ENCODE results near the gene MAP3K15.

MAP3K15 gene

DNA sequence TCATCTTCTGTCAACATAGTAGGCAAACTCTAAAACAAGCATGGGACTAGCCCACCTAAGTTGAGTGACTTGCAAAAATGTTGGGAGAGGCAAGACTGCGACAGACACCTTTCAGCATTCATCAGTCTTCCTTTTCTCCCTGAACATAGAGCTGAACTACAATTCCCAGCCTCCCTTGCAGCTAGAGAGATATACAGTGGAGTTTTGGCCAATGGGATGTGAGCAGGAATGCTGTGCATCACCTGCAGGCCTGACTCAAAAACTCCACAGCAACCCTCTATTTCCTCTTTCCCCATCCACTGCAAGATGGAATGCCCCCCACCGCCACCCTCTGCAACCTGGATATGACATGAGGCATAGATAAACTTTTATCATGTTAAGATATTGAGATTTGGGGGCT lies 105.0 kb downstream of the MAP3K15 start:
- H3K4me3 ChIP-seq (ENCODE audit: low read depth, low read length), result no peak overlapping the region
- no peaks in the 10 kb centered on the region for H3K27me3 ChIP-seq (ENCODE audit: control insufficient read depth, insufficient read depth, low read length)
- no peak overlapping the region for H3K27ac ChIP-seq (ENCODE audit: low read depth, low read length)
- no peak overlapping the region for H3K9ac ChIP-seq (ENCODE audit: low read depth, low read length)
- H3K9me3 ChIP-seq (ENCODE audit: control insufficient read depth, insufficient read depth, low read length), result peaks cover 3% of the 10 kb centered on the region; the same call in 1 of the 2 replicates
- H3K36me3 ChIP-seq (ENCODE audit: control insufficient read depth, insufficient read depth, low read length), result no peaks in the 10 kb centered on the region
- H3K4me1 ChIP-seq (ENCODE audit: control insufficient read depth, insufficient read depth, low read length), result no peaks in the 10 kb centered on the region

DNA sequence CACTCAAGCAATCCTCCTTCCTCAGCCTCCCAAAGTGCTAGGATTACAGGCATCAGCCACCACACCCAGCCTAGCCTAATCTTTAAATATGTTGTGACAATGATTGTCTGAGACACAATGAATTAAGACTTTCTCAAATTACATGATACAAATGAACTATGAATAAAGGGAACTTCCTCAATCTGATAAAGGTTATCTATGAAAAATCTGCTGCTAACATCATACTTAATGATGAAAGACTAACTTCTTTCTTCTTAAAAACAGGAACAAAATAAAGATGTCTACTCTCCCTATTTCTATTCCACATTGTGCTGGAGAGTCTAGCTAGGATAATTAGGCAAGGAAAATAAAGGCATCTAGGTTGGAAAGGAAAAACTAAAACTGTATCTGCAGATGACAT lies 111.6 kb downstream of the MAP3K15 start:
- Histone ChIP-seq H3K27me3 (ENCODE audit: control insufficient read depth, insufficient read depth, low read length) (no peaks in the 10 kb centered on the region), H3K4me3 (ENCODE audit: low read depth, low read length) (no peak overlapping the region), H3K27ac (ENCODE audit: low read depth, low read length) (no peak overlapping the region), H3K4me1 (ENCODE audit: control insufficient read depth, insufficient read depth, low read length) (no peaks in the 10 kb centered on the region), H3K9me3 (ENCODE audit: control insufficient read depth, insufficient read depth, low read length) (0 out of 2 replicates have a peak, but pooled peaks cover 6% of the 10 kb centered on the region), H3K9ac (ENCODE audit: low read depth, low read length) (no peak overlapping the region), H3K36me3 (ENCODE audit: control insufficient read depth, insufficient read depth, low read length) (no peaks in the 10 kb centered on the region)

DNA sequence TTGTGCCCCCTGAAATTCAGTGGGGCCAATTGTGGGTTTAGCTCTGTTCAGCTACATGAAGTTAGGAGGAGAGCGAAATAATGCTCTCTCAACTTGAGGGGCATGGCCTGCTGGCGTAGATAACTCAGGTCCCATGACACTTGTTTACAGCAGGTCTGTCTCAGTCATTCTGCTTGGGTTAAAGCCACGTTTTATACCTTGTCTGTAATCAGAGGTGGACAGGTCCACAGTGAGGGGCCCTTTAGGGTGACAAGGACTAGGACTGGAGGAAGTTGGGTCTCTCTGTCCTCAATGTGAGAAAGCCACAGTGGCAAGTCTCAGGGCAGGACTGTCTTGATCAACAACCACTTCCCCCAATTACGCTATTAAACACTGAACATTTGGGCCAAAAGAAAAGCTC lies 122.6 kb downstream of the MAP3K15 start:
- no peak overlapping the region for H3K4me3 ChIP-seq (ENCODE audit: low read depth, low read length)
- H3K27me3 ChIP-seq (ENCODE audit: control insufficient read depth, insufficient read depth, low read length), result no peaks in the 10 kb centered on the region
- no peak overlapping the region for H3K9ac ChIP-seq (ENCODE audit: low read depth, low read length)
- no peaks in the 10 kb centered on the region for H3K36me3 ChIP-seq (ENCODE audit: control insufficient read depth, insufficient read depth, low read length)
- no peaks in the 10 kb centered on the region for H3K4me1 ChIP-seq (ENCODE audit: control insufficient read depth, insufficient read depth, low read length)
- H3K9me3 ChIP-seq (ENCODE audit: control insufficient read depth, insufficient read depth, low read length), result peaks cover 3% of the 10 kb centered on the region; the same call in 1 of the 2 replicates
- H3K27ac ChIP-seq (ENCODE audit: low read depth, low read length), result no peak overlapping the region

DNA sequence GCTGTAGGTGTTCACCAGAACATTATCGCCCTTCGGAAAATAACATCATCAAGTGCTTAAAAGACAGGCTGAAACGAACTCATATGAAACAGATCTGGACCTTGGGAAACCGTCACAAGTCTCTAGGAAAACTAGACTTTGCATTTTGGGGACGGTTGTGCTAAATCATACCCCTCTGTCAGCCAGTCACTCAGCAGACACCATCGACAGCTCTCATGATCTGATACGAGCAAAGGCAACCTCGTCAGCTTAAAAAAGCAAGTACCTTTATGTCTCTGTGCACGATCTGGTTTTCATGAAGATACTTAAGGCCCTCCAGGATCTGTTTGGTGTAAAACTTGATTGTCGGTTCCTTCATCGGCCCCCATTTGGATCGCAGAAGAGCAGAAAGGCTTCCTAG lies 123.2 kb downstream of the MAP3K15 start:
- no peak overlapping the region for H3K4me3 ChIP-seq (ENCODE audit: low read depth, low read length)
- no peak overlapping the region for H3K27ac ChIP-seq (ENCODE audit: low read depth, low read length)
- H3K36me3 ChIP-seq (ENCODE audit: control insufficient read depth, insufficient read depth, low read length), result no peaks in the 10 kb centered on the region
- no peak overlapping the region for H3K9ac ChIP-seq (ENCODE audit: low read depth, low read length)
- no peaks in the 10 kb centered on the region for H3K27me3 ChIP-seq (ENCODE audit: control insufficient read depth, insufficient read depth, low read length)
- no peaks in the 10 kb centered on the region for H3K4me1 ChIP-seq (ENCODE audit: control insufficient read depth, insufficient read depth, low read length)
- H3K9me3 ChIP-seq (ENCODE audit: control insufficient read depth, insufficient read depth, low read length), result peaks cover 3% of the 10 kb centered on the region; the same call in 1 of the 2 replicates

DNA sequence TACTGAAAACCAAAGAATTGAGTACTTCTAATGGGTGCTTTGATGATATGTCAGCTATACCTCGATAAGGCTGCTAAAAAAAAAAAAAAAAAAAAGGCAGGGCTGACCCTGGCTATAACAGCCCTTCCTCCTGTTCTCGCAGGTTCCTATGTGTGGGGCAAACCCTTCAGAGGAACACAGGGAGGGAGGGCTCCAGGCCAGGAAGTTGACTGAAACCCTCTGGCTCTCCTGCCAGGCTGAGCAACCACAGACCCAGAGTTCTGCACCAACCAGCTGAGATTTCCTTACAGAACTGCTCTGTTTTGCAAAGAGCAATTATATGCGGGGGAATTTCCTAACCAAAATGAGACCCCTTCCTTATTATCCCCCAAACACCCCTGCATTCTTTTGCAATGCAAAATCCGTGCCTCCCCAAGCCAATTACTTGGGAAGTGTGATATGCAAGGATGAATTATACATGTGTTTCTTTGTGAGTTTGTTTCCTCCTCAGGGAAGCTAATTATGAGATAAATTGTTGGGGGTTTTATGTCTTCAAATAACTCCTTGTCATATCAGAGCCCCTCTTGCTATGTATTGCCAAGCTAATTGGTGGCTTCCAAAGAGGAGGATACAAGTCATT lies 126.0 kb downstream of the MAP3K15 start:
- Histone ChIP-seq H3K27me3 (ENCODE audit: control insufficient read depth, insufficient read depth, low read length) (no peaks in the 10 kb centered on the region), H3K27ac (ENCODE audit: low read depth, low read length) (no peak overlapping the region), H3K4me3 (ENCODE audit: low read depth, low read length) (no peak overlapping the region), H3K36me3 (ENCODE audit: control insufficient read depth, insufficient read depth, low read length) (no peaks in the 10 kb centered on the region), H3K9ac (ENCODE audit: low read depth, low read length) (no peak overlapping the region), H3K4me1 (ENCODE audit: control insufficient read depth, insufficient read depth, low read length) (no peaks in the 10 kb centered on the region), H3K9me3 (ENCODE audit: control insufficient read depth, insufficient read depth, low read length) (no peaks in the 10 kb centered on the region; the same call in 1 of the 2 replicates)

DNA sequence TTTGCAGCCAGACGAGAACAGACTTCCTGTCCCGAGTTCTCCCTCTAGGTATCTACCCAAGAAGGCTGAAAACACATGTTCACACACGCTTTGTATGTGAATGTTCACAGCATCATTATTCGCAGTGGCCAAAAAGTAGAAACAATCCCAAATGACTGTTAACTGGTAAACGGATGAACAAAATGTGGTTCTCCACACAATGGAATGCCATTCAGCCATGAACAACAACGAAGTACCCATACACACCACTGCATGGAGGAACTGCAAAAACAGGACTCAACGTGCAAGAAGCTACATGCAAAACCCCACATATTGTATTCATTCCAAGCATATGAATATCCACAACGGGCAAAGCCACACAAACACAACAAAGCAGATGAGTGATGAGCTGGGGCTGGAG lies 126.6 kb downstream of the MAP3K15 start:
- Histone ChIP-seq H3K27ac (ENCODE audit: low read depth, low read length) (no peak overlapping the region), H3K36me3 (ENCODE audit: control insufficient read depth, insufficient read depth, low read length) (no peaks in the 10 kb centered on the region), H3K9me3 (ENCODE audit: control insufficient read depth, insufficient read depth, low read length) (no peaks in the 10 kb centered on the region; the same call in 1 of the 2 replicates), H3K4me3 (ENCODE audit: low read depth, low read length) (no peak overlapping the region), H3K27me3 (ENCODE audit: control insufficient read depth, insufficient read depth, low read length) (no peaks in the 10 kb centered on the region), H3K4me1 (ENCODE audit: control insufficient read depth, insufficient read depth, low read length) (no peaks in the 10 kb centered on the region), H3K9ac (ENCODE audit: low read depth, low read length) (no peak overlapping the region)

DNA sequence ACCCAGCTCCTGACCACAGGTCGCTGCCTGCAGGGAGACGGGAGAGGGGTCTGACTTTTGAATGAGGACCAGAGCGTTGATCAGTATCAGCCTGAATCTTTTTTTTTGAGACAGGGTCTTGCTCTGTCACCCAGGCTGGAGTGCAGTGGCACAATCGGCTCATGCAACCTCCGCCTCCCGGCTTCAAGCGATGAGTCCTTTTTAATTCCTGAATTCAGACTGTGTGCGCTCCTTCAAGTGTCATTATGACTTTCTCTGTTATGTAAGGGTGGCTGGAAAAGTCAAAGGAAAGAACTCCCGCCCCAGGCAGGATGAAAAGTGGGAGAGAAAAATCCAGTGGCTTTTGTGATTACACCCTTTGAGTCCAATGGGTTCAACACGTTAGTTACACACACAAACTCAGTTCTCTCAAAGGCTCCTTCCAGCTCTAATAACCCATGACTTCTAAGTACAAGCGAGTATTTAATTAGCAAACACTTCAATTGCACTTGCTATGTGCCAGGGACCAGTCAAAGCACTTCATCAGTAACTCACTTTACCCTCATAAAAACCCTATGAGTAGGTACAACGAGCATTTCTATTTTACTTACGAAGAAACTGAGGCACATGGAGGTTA lies 127.1 kb downstream of the MAP3K15 start:
- no peak overlapping the region for H3K9ac ChIP-seq (ENCODE audit: low read depth, low read length)
- H3K27ac ChIP-seq (ENCODE audit: low read depth, low read length), result no peak overlapping the region
- H3K4me1 ChIP-seq (ENCODE audit: control insufficient read depth, insufficient read depth, low read length), result no peaks in the 10 kb centered on the region
- no peaks in the 10 kb centered on the region; the same call in 1 of the 2 replicates for H3K9me3 ChIP-seq (ENCODE audit: control insufficient read depth, insufficient read depth, low read length)
- no peaks in the 10 kb centered on the region for H3K27me3 ChIP-seq (ENCODE audit: control insufficient read depth, insufficient read depth, low read length)
- no peak overlapping the region for H3K4me3 ChIP-seq (ENCODE audit: low read depth, low read length)
- no peaks in the 10 kb centered on the region for H3K36me3 ChIP-seq (ENCODE audit: control insufficient read depth, insufficient read depth, low read length)

DNA sequence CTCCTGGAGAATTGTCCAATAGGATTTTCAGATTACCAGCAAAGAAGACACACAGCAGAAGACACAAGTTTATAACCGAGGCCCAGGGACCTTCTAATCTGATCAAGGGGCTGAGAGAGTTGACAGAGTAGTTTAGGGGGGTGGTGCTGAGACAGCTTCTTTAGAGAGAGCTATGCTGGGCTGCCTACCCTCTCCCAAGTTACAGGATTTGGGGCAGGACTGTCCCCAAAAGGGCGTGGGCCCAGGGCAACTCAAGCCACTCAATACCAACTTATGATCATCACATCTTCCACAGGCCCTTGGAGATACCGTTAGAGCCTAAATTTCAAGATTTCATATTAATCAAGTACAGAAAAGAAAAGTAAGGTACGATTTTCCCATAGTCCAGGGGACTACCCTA lies 128.6 kb downstream of the MAP3K15 start:
- H3K4me1 ChIP-seq (ENCODE audit: control insufficient read depth, insufficient read depth, low read length), result 0 out of 2 replicates have a peak, but pooled peaks cover 2% of the 10 kb centered on the region
- no peaks in the 10 kb centered on the region for H3K27me3 ChIP-seq (ENCODE audit: control insufficient read depth, insufficient read depth, low read length)
- H3K36me3 ChIP-seq (ENCODE audit: control insufficient read depth, insufficient read depth, low read length), result no peaks in the 10 kb centered on the region
- no peak overlapping the region for H3K27ac ChIP-seq (ENCODE audit: low read depth, low read length)
- no peaks in the 10 kb centered on the region; the same call in 1 of the 2 replicates for H3K9me3 ChIP-seq (ENCODE audit: control insufficient read depth, insufficient read depth, low read length)
- no peak overlapping the region for H3K9ac ChIP-seq (ENCODE audit: low read depth, low read length)
- no peak overlapping the region for H3K4me3 ChIP-seq (ENCODE audit: low read depth, low read length)

DNA sequence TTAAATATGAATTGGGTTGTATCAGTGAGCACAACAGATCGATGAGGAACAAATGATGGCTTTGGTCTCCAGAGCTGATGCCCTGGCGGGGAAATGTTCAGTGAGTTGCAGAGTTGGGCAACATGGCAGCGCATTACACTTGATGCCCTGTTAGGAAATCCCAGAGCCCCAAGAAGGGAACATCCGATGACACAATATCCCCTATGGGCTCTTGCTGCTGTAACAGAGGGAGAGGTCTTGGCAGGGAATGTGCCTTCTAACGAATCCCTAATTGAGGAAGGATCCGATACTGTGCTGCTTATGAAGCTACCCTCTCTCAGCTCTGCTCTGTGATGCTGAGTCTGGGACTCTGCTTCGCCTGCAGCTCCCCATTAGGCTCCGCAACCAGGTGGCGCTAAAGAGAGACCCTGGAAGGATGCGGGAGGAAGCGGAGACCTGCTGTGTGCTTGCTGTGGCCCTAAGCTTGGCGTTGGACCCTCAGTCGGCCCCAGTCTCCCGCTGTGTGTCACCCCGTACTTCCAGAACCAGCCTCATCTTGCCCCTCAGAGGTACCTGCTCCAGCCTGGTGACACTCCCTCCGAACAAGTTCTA lies 132.7 kb downstream of the MAP3K15 start:
- H3K4me3 ChIP-seq (ENCODE audit: low read depth, low read length), result no peak overlapping the region
- H3K36me3 ChIP-seq (ENCODE audit: control insufficient read depth, insufficient read depth, low read length), result no peaks in the 10 kb centered on the region
- no peaks in the 10 kb centered on the region for H3K9me3 ChIP-seq (ENCODE audit: control insufficient read depth, insufficient read depth, low read length)
- H3K4me1 ChIP-seq (ENCODE audit: control insufficient read depth, insufficient read depth, low read length), result 0 out of 2 replicates have a peak, but pooled peaks cover 2% of the 10 kb centered on the region
- H3K9ac ChIP-seq (ENCODE audit: low read depth, low read length), result no peak overlapping the region
- H3K27ac ChIP-seq (ENCODE audit: low read depth, low read length), result no peak overlapping the region
- no peaks in the 10 kb centered on the region for H3K27me3 ChIP-seq (ENCODE audit: control insufficient read depth, insufficient read depth, low read length)

DNA sequence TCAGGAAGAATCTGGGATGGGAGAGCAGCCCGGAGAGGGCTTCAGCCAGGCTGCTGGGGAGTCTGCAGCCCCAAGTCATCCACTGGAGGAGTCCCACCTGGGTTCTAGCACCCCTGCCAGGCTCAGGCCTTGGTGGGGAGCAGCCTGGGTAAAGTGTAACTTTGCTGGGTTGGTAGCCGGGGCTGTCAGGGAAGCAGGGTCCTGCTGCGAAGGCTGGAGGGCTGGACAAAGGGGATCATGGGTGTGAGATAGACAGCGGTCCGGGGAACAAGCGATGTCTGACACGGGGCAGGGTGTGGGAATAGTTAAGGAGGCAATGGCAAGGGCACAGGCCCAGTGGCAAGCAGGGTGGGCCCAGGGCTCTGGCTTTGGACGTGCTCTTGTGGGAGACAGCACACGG lies 134.0 kb downstream of the MAP3K15 start:
- Histone ChIP-seq H3K9ac (ENCODE audit: low read depth, low read length) (no peak overlapping the region), H3K9me3 (ENCODE audit: control insufficient read depth, insufficient read depth, low read length) (no peaks in the 10 kb centered on the region), H3K27ac (ENCODE audit: low read depth, low read length) (no peak overlapping the region), H3K27me3 (ENCODE audit: control insufficient read depth, insufficient read depth, low read length) (no peaks in the 10 kb centered on the region), H3K4me1 (ENCODE audit: control insufficient read depth, insufficient read depth, low read length) (0 out of 2 replicates have a peak, but pooled peaks cover 2% of the 10 kb centered on the region), H3K36me3 (ENCODE audit: control insufficient read depth, insufficient read depth, low read length) (no peaks in the 10 kb centered on the region), H3K4me3 (ENCODE audit: low read depth, low read length) (no peak overlapping the region)

DNA sequence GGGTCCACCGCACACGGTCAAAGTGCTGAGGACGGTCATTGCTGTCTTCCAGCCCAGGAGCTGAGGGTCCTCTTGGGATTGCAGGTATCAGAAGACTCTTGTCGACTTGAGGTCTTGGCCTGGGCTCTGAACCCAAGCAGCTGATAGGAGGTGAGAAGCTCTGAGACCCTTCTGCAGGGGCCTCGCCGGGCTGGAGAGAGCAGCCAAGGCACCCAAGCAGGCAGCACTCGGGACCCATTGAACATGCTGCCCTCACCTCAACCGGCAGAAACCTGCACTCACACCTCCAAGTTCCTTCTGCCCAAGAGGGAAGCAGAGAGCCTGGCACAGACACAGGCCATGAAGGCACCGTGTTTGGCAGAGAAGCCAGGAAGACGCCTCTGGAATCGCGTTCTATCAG lies 137.5 kb downstream of the MAP3K15 start:
- Histone ChIP-seq H3K4me3 (ENCODE audit: low read depth, low read length) (no peak overlapping the region), H3K9me3 (ENCODE audit: control insufficient read depth, insufficient read depth, low read length) (no peaks in the 10 kb centered on the region), H3K27ac (ENCODE audit: low read depth, low read length) (no peak overlapping the region), H3K4me1 (ENCODE audit: control insufficient read depth, insufficient read depth, low read length) (no peaks in the 10 kb centered on the region), H3K9ac (ENCODE audit: low read depth, low read length) (no peak overlapping the region), H3K27me3 (ENCODE audit: control insufficient read depth, insufficient read depth, low read length) (0 out of 2 replicates have a peak, but pooled peaks cover 4% of the 10 kb centered on the region), H3K36me3 (ENCODE audit: control insufficient read depth, insufficient read depth, low read length) (no peaks in the 10 kb centered on the region)

Data from HUES48 (cell line).